GM21390 (cell line): ENCODE data around the gene S100A5.

Experiments
- ATAC-seq: cut with Tn5 transposase; IDR thresholded peaks from one replicate; pipeline ENCODE4 v1.9.1; 2021; ENCODE audit not compliant: unreplicated experiment

S100A5 gene

DNA sequence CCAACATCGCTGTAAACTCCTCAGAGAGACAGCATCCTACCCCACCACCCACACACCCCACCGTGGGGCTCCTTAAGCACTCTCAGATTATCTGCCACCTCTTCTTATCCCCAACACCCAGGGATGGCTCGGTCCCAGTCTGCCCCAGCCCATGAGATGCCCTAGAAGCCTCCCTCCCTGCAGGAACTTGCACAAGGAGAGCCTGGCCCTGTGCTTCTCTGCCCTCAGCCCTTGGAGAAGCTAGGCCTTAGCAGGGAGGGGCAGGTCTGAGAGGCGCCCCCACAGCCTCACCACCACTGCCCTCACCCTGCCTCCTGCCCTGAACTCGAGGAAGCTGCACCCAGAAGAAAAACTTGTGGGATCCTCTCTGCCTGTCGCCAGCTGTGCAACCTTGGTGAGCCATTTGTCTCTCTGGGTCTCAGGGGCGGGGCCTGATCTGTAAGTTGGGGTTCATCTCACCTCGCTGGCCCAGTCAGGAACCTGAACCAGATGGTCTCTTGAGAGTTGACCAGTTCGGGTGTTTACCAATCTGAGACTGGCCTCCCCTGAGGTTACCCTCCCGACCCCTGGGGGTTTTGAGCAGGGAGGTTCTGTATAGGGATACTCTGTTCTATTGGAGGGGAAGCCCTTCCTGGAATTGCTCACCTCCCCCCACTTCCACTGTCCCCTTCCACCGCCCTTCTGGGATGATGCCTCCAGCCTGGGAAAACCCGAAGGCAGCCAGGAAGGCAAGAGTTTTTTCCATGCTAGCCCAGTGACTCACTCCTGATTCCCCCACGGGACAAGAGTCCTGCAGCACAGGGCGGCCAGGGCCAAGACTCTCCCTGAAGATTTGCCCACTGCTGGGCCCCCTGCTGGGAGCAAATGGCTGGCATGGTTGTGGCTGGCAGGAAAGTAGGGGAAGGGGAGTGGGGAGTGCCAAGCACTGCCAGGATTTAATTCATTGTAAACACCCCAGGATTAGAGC lies 8.3 kb upstream of the S100A5 start, which contains the start of gene S100A3:
S100A3 (minus strand) TSS at position 537 of the 967 bp plus-strand sequence. CDS start 773 bp downstream, outside the sequence.
- no peak for ATAC-seq

DNA sequence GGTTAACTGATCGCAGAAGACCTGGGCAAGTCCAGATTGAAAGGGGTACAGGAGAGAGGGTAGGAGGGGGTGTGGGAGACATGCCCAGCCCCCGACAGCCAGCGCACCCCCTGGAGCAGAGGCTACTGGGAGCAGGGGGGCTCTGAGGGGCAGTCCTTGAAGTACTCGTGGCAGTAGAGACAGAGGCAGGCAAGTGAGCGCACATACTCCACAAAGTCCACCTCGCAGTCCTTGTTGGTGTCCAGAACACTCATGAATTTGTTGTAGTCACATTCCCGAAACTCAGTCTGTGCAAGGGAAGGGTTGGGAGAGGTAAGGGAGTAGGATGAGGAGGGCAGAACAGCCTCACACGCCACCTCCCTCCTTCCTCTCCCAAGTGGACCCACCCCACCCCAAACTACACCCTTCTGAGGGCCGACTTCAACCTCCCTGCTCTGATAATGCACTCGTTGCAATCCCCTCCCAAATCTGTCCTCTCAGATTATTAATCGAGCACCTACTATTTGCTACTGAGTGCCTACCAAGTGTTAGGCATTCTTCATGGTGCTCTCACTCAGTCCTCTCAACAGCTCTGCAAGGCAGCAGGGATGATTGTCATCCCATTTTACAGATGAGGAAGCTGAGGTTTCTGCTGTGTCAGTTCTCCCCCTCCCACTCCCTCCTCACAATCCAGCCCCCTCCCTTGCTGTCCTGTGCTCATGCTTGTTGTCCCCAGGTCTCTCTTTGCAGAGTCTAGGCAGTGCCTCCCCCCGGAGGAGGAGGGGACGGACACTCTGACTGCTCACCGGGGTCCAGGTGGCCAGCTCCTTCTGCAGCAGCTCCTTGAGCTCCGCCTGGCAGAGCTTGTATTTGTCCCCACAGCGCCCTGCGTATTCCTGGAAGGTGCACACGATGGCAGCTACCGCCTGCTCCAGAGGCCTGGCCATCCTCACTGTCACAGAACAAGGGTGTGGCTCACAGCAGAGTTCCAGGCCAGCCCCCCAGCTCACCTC lies 7.1 kb upstream of the S100A5 start:
- ATAC-seq = no peak

DNA sequence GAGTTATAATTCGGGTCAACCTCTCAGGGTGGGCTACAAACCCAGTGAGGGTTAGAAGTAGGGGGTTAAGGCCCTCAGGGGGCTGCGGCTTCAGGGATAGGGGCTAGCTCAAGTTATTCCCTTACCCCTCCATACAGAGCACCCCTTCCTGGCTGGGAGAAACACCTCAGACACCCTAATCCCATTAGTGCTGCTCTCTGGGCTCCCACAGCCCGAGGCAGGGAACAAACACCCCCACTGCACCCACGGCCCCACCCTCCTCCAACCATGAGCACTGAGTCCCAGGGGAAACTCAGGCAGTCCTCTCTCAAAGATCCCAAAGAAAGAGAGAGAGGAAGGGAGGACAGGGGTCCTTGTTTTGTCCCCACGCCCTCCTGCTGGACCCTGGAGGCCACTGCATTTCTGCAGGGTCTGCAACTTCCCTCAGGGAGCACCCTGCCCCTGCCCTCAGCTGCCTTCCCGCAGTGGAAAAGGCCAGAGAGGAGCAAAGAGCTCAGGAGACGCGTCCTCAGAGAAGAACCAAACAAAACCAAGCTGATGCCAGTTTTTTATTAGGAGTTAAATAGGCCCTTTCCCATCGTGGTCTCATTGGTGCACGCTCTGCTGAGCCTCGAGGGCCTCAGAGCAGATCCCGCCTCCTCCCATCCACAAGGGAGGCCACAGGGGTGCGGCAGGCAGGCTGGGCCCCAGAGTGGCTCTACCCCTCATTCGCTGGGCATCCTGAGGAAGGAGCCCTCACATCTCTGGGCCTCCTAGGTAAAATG lies 6.2 kb upstream of the S100A5 start:
- no peak for ATAC-seq

DNA sequence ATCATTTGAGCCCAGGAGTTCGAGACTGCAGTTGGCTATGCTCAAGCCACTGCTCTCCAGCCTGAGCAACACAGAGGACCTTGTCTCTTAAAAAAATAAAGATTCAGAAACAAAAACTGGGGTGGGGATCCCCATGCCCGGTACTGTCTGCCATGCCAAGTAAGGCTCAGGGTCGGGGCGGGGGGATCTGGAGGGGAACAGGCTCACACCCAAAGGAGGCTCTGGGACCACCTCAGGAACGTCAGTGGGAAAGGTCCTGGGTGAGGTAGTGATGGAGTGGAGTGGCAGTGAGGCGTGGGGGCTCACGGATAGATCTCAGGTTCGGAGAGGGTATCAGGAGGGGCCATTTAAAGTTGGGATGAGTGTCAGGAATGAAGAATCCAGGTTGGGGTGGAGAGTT lies 5.6 kb upstream of the S100A5 start:
- ATAC-seq = no peak

DNA sequence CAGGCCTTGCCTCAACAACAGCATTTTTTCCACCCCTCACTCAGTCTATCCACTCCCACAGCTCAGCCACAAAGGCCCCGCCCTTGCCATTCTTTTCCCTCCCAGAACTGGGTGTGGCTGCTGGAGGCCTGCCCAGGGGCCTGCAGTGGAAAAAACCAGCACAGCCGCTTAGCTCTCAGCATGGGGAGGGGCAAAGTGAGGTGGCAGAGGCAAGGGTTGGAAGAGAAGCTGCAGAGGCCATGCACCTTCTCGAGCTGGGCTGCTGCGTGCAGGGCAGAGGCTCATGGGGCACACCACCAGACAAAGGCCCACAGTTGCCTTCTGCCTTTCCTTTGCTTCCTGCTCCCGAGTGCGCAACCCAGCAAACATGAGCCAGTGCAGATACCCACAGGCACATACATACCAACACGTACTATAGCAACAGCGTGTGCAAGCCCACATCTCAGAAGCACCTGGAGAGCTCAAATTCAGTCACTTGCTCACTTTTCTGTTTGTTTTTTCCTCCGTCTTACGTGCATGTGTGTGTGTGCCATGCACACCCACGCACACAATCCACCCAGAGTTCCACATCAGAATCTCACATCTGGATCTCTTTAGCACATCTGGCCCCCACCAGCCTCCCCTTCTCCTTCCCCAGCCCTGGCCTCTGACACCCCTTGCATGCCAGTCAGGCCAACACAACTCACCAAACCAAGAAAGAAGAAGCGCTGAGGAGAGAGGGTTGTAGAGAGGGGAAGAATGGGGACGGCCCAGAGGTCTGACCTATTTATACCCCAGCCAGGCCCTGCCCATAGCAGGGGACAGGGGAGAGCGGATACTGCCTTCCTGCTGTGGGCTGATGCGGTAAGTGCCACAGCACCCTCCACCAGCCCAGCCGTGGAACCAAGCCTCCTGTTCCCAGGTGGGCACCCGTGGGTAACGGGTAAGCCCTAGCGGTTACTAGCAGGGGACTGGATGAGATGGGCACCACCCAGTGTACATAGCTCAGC lies 4.6 kb upstream of the S100A5 start, which contains the start of gene S100A4:
S100A4 (minus strand) TSS at position 740 of the 989 bp plus-strand sequence. CDS start 1,012 bp downstream, outside the sequence.
- ATAC-seq = peak; percentile 71

DNA sequence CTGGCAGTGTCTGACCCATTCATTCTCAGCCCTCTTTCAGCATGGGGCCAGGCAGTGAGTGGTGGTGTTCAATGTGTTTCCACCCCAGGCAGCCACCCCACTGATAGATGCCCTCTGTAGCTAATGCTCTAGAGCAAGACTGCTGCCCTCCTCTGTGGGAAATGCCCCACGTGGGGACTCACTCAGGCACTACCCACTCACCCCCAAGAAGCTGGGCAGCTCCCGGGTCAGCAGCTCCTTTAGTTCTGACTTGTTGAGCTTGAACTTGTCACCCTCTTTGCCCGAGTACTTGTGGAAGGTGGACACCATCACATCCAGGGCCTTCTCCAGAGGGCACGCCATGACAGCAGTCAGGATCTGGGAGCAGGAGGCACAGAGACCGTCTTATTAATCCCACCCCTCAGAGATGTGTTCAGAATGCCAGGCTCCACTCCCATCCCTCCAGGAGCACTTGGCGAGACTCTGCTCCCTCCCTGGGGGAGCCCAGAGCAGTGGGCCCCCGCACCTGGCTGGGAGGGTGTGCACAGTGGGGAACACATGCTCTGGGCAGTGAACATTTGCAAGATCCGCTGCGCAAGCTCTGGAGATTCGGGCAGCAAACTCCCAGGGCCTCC lies 3.8 kb upstream of the S100A5 start:
- ATAC-seq = no peak

DNA sequence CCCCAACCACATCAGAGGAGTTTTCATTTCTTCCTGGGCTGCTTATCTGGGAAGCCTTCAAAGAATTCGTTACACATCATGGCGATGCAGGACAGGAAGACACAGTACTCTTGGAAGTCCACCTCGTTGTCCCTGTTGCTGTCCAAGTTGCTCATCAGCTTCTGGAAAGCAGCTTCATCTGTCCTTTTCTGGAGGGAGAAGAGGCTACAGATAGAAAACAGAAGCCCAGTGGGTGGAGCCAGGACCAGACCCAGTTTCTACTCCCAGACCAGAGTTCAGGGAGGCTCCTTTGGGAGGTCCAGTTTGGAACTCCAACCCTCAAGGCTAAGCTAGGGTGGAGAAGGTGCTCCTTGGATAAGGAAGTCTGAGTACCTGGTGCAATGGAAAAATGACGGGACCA lies 3.0 kb upstream of the S100A5 start:
- ATAC-seq = no peak

DNA sequence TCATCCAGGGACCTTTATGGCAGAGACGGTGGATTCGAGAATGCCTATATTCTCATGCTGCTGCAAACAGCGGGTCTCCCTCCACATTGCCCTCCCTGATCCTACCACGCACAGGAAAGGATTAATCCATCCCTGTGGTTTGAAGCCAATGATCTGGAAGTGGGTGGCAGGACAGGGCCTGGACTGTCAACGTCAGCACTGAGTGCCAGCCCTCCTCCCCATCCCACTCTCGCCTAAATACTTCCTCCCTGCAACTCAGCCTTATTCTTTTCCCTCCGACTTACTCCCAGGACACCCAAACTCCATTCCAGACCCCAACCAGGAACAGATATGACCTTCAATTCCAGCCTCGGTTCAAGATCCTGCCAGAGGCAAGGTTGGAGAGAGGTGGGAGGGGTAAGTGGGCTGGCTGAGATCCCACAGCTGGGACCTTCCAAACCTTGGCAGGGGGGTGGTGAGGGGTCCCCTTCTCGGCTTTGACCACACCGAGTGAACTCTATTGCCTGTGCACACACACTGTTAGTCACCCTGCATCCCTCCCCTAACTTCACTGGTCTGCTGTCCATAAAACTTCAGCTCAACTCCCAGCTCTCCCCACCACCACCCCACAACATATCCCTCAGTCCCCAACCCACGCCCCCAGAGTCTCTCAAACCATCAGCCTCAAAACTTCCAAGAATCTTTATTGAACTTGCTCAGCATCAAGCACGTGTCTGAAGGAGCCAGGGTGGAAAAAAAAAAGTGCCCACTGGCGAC lies 2.4 kb upstream of the S100A5 start:
- no peak for ATAC-seq

DNA sequence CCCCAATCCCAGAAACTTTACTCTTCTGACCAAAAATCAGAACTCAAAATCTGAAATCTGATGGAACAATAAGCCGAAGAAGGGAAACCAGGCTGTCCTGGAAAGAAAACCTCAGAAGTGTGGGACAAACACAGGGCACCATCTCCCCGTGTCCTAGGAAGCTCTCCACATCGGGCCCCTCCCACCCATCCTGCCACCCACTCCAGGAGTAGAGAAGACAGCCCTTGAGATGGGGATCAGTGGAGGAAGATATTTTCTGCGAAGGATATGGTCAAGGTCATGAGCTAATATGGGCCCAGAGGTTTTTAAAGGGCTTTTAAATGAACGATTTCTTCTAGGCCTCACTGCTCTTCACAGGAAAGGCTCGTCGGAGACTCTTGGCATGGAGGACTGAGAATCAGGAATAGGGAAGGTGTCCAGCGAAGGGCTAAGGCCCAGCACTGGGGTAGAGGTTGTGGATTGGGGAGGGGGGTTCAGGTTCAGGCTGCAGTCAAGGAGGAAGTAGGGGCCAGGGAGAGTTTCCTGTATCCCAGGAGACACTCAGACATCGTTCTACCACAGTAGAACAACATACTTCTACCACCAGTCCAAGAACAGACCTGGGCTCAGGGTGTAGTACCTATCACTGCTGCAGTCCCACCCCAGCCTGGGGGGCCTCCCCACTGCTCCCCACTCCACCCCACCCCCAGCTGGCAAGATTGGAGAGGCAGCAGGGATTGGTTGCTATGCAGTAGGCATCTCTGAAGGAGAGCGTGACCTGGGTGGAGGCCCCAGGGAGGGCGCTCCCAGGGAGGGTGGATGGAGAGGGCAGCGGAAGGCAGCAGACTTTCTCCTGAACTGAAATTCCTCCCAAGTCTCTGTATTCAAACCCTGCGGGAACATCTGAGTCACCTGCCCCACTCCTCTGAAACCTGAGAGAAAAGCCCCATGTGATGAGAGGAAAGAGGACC lies 1.2 kb upstream of the S100A5 start:
- ATAC-seq = no peak

DNA sequence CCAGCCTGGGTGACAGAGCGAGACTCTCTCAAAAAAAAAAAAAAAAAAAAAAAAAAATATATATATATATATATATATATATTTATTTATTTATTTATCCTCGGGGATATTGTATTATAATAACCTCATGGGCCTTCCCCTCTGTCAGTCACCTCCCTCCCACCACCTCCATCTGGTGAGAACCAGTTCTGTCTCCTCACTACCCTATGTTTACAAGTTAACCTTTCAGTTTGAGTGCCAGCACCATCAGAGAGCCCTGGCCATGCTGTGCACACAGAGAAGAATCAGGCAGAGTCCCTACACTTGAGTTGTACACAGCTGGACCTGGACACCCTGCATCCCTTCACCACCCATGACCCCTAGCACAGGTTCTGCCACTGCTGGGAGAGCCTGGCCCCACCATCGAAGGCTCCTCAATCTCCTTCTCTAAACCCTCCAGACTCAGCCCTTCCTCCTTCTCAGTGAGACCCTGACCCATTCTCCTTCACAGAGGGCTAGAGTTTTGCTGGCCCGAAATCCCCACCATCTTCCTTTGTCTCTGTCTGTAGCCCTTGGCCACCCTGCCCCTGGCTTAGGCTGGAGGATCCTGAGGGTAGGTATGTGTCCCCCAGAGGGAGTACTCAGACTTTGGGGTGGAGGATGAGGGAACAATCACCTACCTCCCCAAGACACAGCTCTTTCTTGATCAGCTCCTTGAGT lies 1.2 kb downstream of the S100A5 start:
- ATAC-seq = no peak

DNA sequence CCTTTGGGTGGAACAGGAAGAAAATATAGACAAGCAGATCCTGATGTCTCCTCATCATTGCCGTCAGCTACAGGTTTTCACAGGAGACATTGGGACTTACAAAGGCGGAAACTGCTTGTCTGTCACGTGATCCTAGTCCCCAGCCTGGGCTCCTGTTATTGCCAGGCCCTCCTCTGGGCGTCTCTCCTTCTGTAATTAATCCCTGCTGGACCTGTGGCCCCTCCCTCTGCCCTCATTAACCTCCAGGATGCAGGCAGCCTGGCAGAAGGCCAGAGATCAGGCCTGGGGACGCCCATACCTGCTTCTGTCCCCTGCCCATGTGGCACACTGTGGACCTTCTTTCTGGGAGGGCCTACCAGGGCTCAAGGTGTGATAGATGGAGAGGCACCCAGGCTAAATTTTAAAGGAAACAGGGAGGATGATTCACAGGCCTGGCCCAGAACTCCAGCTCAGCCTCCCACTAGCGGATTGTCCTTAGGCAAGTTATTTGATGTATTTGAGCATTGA lies 2.4 kb downstream of the S100A5 start:
- ATAC-seq = no peak

DNA sequence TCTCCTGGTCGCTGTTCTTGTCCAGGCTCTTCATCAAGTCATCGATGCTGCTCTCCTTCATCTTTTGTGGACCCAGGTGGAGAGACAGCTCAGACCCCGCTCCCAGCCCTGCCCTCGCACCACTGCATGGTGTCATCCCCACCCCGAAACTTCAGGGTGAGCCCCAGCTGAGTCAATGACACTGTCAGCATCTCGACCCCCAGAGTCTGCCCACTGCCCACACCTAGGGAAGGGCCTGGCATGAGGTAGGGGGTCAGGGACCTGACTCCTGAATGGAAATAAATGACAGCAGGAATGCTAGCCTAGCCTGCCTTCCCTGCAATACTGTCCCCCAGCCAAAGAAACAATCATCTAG lies 3.4 kb downstream of the S100A5 start:
- ATAC-seq = no peak

DNA sequence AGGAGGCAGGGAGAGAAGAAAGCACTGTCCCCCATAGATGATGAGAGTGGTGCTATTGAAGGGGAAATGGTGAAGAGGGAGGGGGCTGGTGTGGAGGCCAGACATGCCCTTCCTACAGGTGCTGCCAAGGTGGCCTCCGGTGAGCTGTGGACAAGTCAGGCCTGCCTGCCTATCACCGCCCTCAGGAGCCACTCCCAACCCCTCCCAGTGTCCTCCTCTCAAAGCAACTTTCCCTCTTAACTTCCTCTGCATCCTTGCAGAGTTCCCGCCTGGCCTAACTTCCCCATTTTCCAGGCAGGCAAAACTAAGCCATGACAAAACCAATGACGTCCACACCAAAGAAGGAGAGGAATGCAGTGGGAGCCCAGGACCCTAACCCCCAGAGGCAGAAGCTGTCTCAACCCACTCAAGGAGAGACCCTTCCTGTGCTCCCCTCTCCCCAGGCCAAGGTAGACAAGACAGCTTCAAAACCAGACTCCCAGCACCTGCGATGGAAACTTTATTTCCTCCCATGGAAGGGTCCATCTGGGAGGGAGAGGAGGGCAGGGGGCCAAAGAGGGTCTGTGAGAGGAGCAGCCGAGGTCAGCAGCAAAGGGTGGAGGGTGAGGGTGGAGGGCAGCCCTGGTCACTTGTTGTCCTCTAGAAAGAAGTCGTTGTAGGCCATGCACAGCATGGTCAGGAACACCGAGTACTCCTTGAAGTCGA lies 3.9 kb downstream of the S100A5 start:
- ATAC-seq = no peak

DNA sequence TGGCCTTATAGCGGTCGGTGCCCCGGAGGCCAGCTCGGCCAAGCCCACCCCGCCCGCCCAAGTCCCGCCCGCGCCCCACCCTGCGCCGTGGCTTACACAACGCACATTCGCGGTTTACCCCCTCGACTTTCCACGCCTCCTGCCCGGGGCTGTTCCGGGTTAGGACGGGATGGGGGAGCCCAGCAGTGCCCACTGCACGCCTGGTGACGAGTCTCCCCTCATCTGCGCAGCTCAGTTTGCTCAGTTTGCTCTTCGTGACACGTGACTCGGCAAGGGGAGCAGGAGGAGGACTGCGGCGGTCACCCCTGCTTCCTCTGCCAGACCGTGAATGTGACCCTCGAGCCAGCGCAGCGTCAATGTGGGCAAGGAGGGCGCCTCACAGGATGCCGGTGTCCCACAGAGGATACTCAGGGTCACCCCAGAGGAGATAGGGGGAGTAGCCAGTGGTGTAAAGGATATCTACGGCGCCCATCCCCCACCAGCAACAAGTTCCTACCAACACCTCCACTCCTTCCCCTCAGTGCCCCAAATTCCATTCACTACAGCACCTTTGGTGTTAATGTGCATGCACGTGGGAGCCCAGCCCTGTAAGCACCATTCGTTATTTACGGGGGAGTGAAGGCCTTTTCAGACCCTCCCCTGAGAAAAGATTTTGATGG lies 4.6 kb downstream of the S100A5 start:
- no peak for ATAC-seq
